Measurements from ENCODE around the gene ZBTB7A.

ZBTB7A gene

GRCh38 chr19:4064496-4065260, 2.0 kb downstream of the ZBTB7A start:
- H3K9me3 ChIP-seq (ENCODE audit: severe bottlenecking): no peaks in the 10 kb centered on the region
- TF ChIP-seq CTCF (IDR thresholded peaks at IDR 0.05; ENCODE audit: poor library complexity, severe bottlenecking): no peak
- no peaks in the 10 kb centered on the region for H3K4me1 ChIP-seq (ENCODE audit: insufficient read depth, poor library complexity, severe bottlenecking)
- DNase-seq (ENCODE audit: low spot score): peak; percentile 52
- peak overlapping the region; percentile 90 for H3K27ac ChIP-seq (ENCODE audit: poor library complexity, severe bottlenecking)
- H3K4me3 ChIP-seq (ENCODE audit: severe bottlenecking): peak overlapping the region; percentile 60
- H3K36me3 ChIP-seq (ENCODE audit: low read depth): peaks cover 11% of the 10 kb centered on the region
- no peak for ATAC-seq (ENCODE audit: low read depth)
- no peaks in the 10 kb centered on the region for H3K27me3 ChIP-seq (ENCODE audit: insufficient read depth, poor library complexity, severe bottlenecking)

- DNase-seq (ENCODE audit: low spot score): no peak
- TF ChIP-seq CTCF (IDR thresholded peaks at IDR 0.05; ENCODE audit: poor library complexity, severe bottlenecking): no peak
- H3K9me3 ChIP-seq (ENCODE audit: severe bottlenecking): no peaks in the 10 kb centered on the region
- H3K27ac ChIP-seq (ENCODE audit: poor library complexity, severe bottlenecking): peak overlapping the region; percentile 90
- peaks cover 11% of the 10 kb centered on the region for H3K36me3 ChIP-seq (ENCODE audit: low read depth)
- peak overlapping the region; percentile 60 for H3K4me3 ChIP-seq (ENCODE audit: severe bottlenecking)
- H3K27me3 ChIP-seq (ENCODE audit: insufficient read depth, poor library complexity, severe bottlenecking): no peaks in the 10 kb centered on the region
- peaks cover 5% of the 10 kb centered on the region for H3K4me1 ChIP-seq (ENCODE audit: insufficient read depth, poor library complexity, severe bottlenecking)
- no peak for ATAC-seq (ENCODE audit: low read depth)
These were observed 2.6 kb downstream of the ZBTB7A start for GRCh38 chr19:4064149-4064495.

GRCh38 chr19:4063369-4064148, 3.1 kb downstream of the ZBTB7A start:
- no peaks in the 10 kb centered on the region for H3K27me3 ChIP-seq (ENCODE audit: insufficient read depth, poor library complexity, severe bottlenecking)
- H3K36me3 ChIP-seq (ENCODE audit: low read depth): peaks cover 11% of the 10 kb centered on the region
- TF ChIP-seq CTCF (IDR thresholded peaks at IDR 0.05; ENCODE audit: poor library complexity, severe bottlenecking): no peak
- DNase-seq (ENCODE audit: low spot score) (no peak), ATAC-seq (ENCODE audit: low read depth) (no peak)
- H3K9me3 ChIP-seq (ENCODE audit: severe bottlenecking): no peaks in the 10 kb centered on the region
- peak overlapping the region; percentile 60 for H3K4me3 ChIP-seq (ENCODE audit: severe bottlenecking)
- peaks cover 11% of the 10 kb centered on the region for H3K4me1 ChIP-seq (ENCODE audit: insufficient read depth, poor library complexity, severe bottlenecking)
- H3K27ac ChIP-seq (ENCODE audit: poor library complexity, severe bottlenecking): peak overlapping the region; percentile 90

- Histone ChIP-seq H3K4me3 (ENCODE audit: severe bottlenecking) (no peak overlapping the region), H3K27ac (ENCODE audit: poor library complexity, severe bottlenecking) (peak overlapping the region; percentile 90), H3K4me1 (ENCODE audit: insufficient read depth, poor library complexity, severe bottlenecking) (peaks cover 19% of the 10 kb centered on the region), H3K36me3 (ENCODE audit: low read depth) (peaks cover 11% of the 10 kb centered on the region), H3K27me3 (ENCODE audit: insufficient read depth, poor library complexity, severe bottlenecking) (no peaks in the 10 kb centered on the region), H3K9me3 (ENCODE audit: severe bottlenecking) (no peaks in the 10 kb centered on the region)
- no peak for TF ChIP-seq CTCF (IDR thresholded peaks at IDR 0.05; ENCODE audit: poor library complexity, severe bottlenecking)
- no peak for DNase-seq (ENCODE audit: low spot score)
- ATAC-seq (ENCODE audit: low read depth): no peak
These were observed 4.0 kb downstream of the ZBTB7A start for GRCh38 chr19:4062419-4063368.

All from RWPE2 (cell line).